GM12891 (cell line): Measurements from ENCODE around the gene DLG5.

ENCODE experiments used
- PAX5 ChIP-seq: IDR thresholded peaks from 2 replicates; pipeline ENCODE4 v1.6.1; 2011; ENCODE audit warnings: low read length, moderate library complexity, mild to moderate bottlenecking; ENCODE audit not compliant: insufficient read depth, severe bottlenecking
- POLR2A ChIP-seq: IDR thresholded peaks from 2 replicates; pipeline ENCODE4 v1.6.1; 2011; ENCODE audit warnings: low read depth, low read length, control low read depth
- POLR2AphosphoS5 ChIP-seq: IDR thresholded peaks from 2 replicates; pipeline ENCODE4 v1.6.1; 2011; ENCODE audit warnings: low read depth, low read length, control low read depth
- POU2F2 ChIP-seq: IDR thresholded peaks from 2 replicates; pipeline ENCODE4 v1.6.1; 2011; ENCODE audit warnings: low read depth, mild to moderate bottlenecking, control low read depth, low read length, moderate library complexity
- SPI1 ChIP-seq: IDR thresholded peaks from 2 replicates; pipeline ENCODE4 v1.6.1; 2011; ENCODE audit warnings: low read depth, low read length, control low read depth
- TAF1 ChIP-seq: IDR thresholded peaks from 2 replicates; pipeline ENCODE4 v1.6.1; 2011; ENCODE audit warnings: low read depth, low read length, control low read depth

GRCh38 chr10:77809336-77809735 lies 117.2 kb downstream of the DLG5 start:
- TF ChIP-seq POLR2A (no peak), POLR2AphosphoS5 (no peak), SPI1 (no peak), TAF1 (no peak), POU2F2 (no peak), PAX5 (no peak)
